ENCODE data around the gene TRPM4. TPM values are rescaled to one million over a fixed set of nuclear protein-coding genes. Genes with fewer than 3 reads are reported as not detected.

TRPM4 gene
- total RNA-seq, 2 donors from 2014 or later = 0.52 TPM; not detected in 1

DNA sequence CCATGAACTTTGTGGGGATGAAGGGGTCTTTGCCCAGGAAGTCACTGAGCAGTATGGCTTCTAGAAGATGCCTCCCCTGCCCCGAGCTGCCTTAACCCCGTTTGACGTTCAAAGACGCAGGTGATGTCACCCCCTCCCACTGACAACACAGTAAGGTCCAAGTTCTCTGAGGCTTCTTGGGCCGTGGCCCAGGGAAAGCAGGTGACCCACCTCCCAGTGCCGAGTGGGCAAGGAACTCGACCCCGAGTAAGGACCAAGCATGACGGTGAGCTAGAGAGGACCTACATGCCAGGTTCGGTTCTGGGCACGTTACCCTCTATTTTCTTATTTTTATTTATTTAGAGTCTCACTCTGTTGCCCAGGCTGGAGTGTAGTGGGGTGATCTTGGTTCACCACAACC, 86.1 kb downstream of the TRPM4 start:
- ATAC-seq (replicated peaks) = no peak
- H3K9me3 Mint-ChIP-seq = no peaks in the 10 kb centered on the region
- no peaks in the 10 kb centered on the region for H3K36me3 Mint-ChIP-seq (ENCODE audit: low read depth)
- H3K4me1 Mint-ChIP-seq = no peaks in the 10 kb centered on the region
- no peak overlapping the region for H3K27ac Mint-ChIP-seq
- H3K27me3 Mint-ChIP-seq = no peaks in the 10 kb centered on the region
- no peak overlapping the region for H3K4me3 Mint-ChIP-seq

DNA sequence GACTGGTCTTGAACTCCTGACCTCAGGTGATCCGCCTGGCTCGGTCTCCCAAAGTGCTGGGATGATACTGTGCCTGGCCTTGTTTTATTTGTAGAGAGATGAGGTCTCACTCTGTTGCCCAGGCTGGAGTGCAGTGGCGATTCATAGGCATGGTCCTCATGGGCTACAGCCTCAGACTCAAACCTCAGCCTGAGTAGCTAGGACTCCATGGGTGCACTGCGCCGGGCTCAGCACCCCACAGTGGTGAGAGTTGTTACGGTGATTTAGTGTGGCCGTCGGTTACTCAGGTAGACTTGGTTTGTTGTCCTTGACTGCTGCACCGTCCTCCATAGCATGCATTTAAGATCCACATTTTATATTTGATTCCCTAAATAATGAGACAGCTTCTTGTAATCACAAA, 86.7 kb downstream of the TRPM4 start:
- H3K27ac Mint-ChIP-seq = no peak overlapping the region
- ATAC-seq (replicated peaks) = no peak
- no peaks in the 10 kb centered on the region for H3K36me3 Mint-ChIP-seq (ENCODE audit: low read depth)
- H3K27me3 Mint-ChIP-seq = no peaks in the 10 kb centered on the region
- H3K4me3 Mint-ChIP-seq = no peak overlapping the region
- H3K9me3 Mint-ChIP-seq = no peaks in the 10 kb centered on the region
- no peaks in the 10 kb centered on the region for H3K4me1 Mint-ChIP-seq

DNA sequence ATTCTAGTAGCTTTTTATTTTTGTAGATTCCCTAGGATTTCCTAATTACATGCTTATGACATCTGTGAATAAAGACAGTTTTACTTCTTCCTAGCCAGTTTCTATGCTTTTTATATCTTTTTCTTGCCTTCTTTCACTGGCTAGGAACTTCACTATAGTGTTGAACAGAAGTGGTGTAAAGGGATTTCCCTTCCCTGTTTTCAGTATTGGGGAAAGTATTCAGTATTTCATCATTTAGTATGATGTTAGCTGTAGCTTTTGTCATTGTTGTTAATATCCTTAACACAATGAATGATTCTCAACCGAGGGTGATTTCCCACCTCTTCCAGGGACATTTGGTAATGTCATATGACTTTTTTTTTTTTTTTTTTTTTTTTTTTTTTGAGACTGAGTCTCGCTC, 90.1 kb downstream of the TRPM4 start:
- peaks cover 10% of the 10 kb centered on the region for H3K27me3 Mint-ChIP-seq
- H3K36me3 Mint-ChIP-seq (ENCODE audit: low read depth) = no peaks in the 10 kb centered on the region
- no peak overlapping the region for H3K27ac Mint-ChIP-seq
- no peaks in the 10 kb centered on the region for H3K9me3 Mint-ChIP-seq
- no peak overlapping the region for H3K4me3 Mint-ChIP-seq
- ATAC-seq (replicated peaks) = no peak
- H3K4me1 Mint-ChIP-seq = no peaks in the 10 kb centered on the region

DNA sequence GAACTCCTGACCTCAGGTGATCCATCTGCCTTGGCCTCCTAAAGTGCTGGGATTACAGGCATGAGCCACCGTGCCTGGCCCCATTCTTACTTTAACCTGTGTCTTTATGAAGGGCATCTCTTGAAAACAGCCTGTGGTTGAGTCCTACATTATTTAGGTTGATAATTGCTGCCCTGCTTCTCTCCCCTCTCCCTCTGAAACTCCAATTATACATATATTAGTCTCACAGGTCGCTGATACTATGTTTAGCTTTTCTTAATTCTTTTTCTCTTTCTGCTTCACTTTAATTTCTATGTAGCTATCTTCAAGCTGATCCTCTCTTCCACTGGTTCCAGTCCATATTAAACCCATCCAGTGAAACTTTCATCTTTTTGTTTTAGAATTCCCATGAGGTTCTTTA, 92.3 kb downstream of the TRPM4 start:
- H3K36me3 Mint-ChIP-seq (ENCODE audit: low read depth) = no peaks in the 10 kb centered on the region
- no peaks in the 10 kb centered on the region for H3K9me3 Mint-ChIP-seq
- no peak overlapping the region for H3K27ac Mint-ChIP-seq
- peaks cover 15% of the 10 kb centered on the region for H3K27me3 Mint-ChIP-seq
- H3K4me1 Mint-ChIP-seq = no peaks in the 10 kb centered on the region
- ATAC-seq (replicated peaks) = no peak
- no peak overlapping the region for H3K4me3 Mint-ChIP-seq

DNA sequence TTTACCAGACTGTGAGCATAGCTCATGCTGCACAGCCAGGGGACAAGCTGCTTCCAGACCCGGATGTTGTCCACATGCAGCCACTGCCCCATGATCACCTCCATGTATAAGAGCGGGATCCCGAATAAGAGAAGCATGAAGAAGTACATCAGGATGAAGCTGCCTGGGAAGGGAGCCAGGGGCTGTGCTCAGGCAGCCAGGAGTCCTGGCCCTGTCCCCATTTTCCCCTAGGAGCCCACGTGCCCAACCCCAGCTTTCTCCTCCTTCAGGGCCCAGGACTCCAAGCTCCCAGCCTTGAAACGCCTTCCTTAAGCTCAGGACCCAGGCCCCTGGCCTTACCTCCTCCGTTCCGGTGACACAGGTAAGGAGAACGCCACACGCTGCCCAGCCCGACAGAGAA, 98.1 kb downstream of the TRPM4 start:
- no peak overlapping the region for H3K27ac Mint-ChIP-seq
- H3K36me3 Mint-ChIP-seq (ENCODE audit: low read depth) = no peaks in the 10 kb centered on the region
- no peak overlapping the region for H3K4me3 Mint-ChIP-seq
- peaks cover 25% of the 10 kb centered on the region for H3K27me3 Mint-ChIP-seq
- ATAC-seq (replicated peaks) = no peak
- H3K4me1 Mint-ChIP-seq = no peaks in the 10 kb centered on the region
- peaks cover 7% of the 10 kb centered on the region for H3K9me3 Mint-ChIP-seq

DNA sequence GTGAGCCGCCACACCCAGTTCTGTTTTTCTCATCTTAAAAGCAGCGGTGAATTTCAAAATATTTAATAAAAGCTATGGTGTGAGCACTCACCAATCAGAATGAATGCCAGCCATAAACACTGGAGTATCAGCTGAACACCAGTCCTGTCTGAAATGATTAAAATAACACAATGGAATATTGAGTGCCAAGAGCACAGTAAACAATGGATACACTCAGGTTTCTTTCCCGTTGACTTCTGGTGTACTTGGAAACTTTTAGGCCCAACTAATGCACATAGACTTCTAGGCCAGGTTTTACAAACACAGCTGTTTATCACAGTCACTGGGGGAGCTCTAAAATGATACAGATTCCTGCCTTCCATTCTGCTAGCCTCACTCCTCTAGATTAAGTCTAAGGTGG, 99.1 kb downstream of the TRPM4 start:
- no peak for ATAC-seq (replicated peaks)
- peaks cover 25% of the 10 kb centered on the region for H3K27me3 Mint-ChIP-seq
- no peak overlapping the region for H3K4me3 Mint-ChIP-seq

More for the DNA sequence above, 99.1 kb downstream of the TRPM4 start:
- no peaks in the 10 kb centered on the region for H3K36me3 Mint-ChIP-seq (ENCODE audit: low read depth)
- H3K4me1 Mint-ChIP-seq = no peaks in the 10 kb centered on the region
- no peak overlapping the region for H3K27ac Mint-ChIP-seq
- H3K9me3 Mint-ChIP-seq = peaks cover 7% of the 10 kb centered on the region

Other genes starting within 250 kb of the TRPM4 start
- gene DHDH, start 224.1 kb upstream of the TRPM4 start, total RNA-seq = 1 to 10 TPM; 1.2 to 3.8 TPM
- gene BAX, start 202.9 kb upstream of the TRPM4 start, total RNA-seq = 100 to 1,000 TPM; 286 to 464 TPM
- 1,000 to 10,000 TPM; 1,320 to 1,710 TPM for gene FTL, start 192.5 kb upstream of the TRPM4 start, total RNA-seq
- 10 to 100 TPM; 50.8 to 99.9 TPM for gene GYS1, start 164.5 kb upstream of the TRPM4 start, total RNA-seq
- gene RUVBL2, start 163.9 kb upstream of the TRPM4 start, total RNA-seq = 100 to 1,000 TPM; 100 to 166 TPM
- not detected for gene LHB, start 140.7 kb upstream of the TRPM4 start, total RNA-seq
- not detected for gene CGB3, start 133.5 kb upstream of the TRPM4 start, total RNA-seq
- gene CGB2, start 125.9 kb upstream of the TRPM4 start, total RNA-seq = not detected
- gene CGB1, start 120.9 kb upstream of the TRPM4 start, total RNA-seq = not detected
- gene CGB5, start 113.9 kb upstream of the TRPM4 start, total RNA-seq = not detected
- not detected for gene CGB8, start 108.7 kb upstream of the TRPM4 start, total RNA-seq
- under 1 TPM in 1 of 2 donors, not detected in 1; 0.32 TPM for gene CGB7, start 100.0 kb upstream of the TRPM4 start, total RNA-seq
- gene NTF4, start 93.0 kb upstream of the TRPM4 start, total RNA-seq = not detected
- gene KCNA7, start 85.1 kb upstream of the TRPM4 start, total RNA-seq = not detected
- gene SNRNP70, start 72.3 kb upstream of the TRPM4 start, total RNA-seq = 100 to 1,000 TPM; 114 to 204 TPM
- 1 to 10 TPM; 4.1 to 4.7 TPM for gene LIN7B, start 43.4 kb upstream of the TRPM4 start, total RNA-seq
- 1 to 10 TPM in 1 of 2 donors, under 1 TPM in 1; 0.50 to 1.3 TPM for gene C19orf73, start 38.6 kb upstream of the TRPM4 start, total RNA-seq
- 1 to 10 TPM; 3.6 to 3.9 TPM for gene PPFIA3, start 38.2 kb upstream of the TRPM4 start, total RNA-seq
- not detected for gene HRC, start 2.4 kb upstream of the TRPM4 start, total RNA-seq
- 1 to 10 TPM; 1.1 to 1.4 TPM for gene SLC6A16, start 167.4 kb downstream of the TRPM4 start, total RNA-seq
- 100 to 1,000 TPM; 125 to 168 TPM for gene CD37, start 177.6 kb downstream of the TRPM4 start, total RNA-seq
- under 1 TPM in 1 of 2 donors, not detected in 1; 0.16 TPM for gene TEAD2, start 204.6 kb downstream of the TRPM4 start, total RNA-seq
- not detected for gene DKKL1, start 206.1 kb downstream of the TRPM4 start, total RNA-seq
- 1 to 10 TPM in 1 of 2 donors, not detected in 1; 1.1 TPM for gene KASH5, start 230.5 kb downstream of the TRPM4 start, total RNA-seq

All from activated T-helper 17 cell treated with anti-CD3 and anti-CD28 coated beads, Interleukin-2, amount 50 U/mL, for 72 hours (primary cell).